GM19193 (cell line): ENCODE data around the gene SLC17A2.

Experiments used
- POLR2A ChIP-seq: IDR thresholded peaks from 4 replicates; pipeline ENCODE4 v1.6.1; 2011; ENCODE audit not compliant: insufficient read depth, insufficient read length; ENCODE audit errors: extremely low read depth

Gene SLC17A2

DNA sequence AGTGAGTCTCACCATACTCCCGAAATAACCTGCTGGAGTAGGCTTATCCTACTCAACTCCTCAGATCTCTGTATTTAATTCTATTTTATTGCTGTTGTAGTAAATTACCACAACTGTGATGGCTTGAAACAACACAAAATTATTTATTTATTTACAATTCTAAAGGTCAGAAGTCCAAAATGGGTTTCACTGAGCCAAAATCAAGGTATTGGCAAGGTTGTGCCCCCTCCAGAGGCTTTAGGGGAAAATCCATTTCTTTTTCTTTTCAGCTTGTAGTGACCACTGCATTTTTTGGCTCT, 869 bp upstream of the SLC17A2 start:
- TF ChIP-seq POLR2A, result no peak

GRCh38 chr6:25928562-25929324, 1.7 kb downstream of the SLC17A2 start:
- no peak for TF ChIP-seq POLR2A

GRCh38 chr6:25927756-25928216, 2.7 kb downstream of the SLC17A2 start:
- no peak for TF ChIP-seq POLR2A

DNA sequence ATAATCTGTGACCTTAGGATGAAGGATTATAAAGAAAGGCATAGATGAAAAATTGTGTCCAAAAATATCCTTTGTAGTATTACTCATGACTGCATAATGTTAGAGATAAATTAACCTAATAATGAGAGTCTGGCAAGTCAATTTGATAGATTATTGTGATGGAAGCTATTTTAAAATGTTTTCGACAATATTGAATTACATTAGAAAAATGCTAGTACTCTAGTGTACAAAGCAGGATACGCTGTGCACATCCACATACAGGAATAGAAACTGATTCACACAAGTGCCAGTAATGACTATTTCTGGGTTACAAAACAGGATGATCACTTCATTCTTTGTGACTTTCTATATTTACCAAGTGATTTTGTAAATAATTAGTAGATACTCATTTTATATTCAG, 3.3 kb downstream of the SLC17A2 start:
- TF ChIP-seq POLR2A, result no peak

DNA sequence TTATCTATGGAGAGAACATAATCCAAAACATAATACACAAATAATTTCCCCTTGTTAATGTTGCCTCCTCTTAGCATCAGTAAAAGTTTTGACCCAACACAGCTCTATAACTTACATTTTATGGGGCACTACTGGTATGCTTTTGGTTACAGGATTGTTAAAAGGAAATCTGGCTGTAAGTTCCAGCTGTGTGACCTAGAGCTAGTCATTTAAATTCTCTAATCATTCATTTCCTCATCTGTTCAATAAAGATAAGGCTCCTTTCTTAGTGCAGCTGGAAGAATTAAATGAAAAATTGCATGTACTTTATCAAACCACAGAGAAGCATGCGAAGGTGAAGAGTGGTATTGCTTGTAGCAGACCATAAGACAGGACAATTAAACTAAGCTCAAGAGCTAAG, 4.6 kb downstream of the SLC17A2 start:
- TF ChIP-seq POLR2A, result no peak

GRCh38 chr6:25922301-25922700, 8.2 kb downstream of the SLC17A2 start:
- no peak for TF ChIP-seq POLR2A

GRCh38 chr6:25921525-25922203, 8.8 kb downstream of the SLC17A2 start:
- TF ChIP-seq POLR2A, result no peak

GRCh38 chr6:25919657-25920056, 10.8 kb downstream of the SLC17A2 start:
- no peak for TF ChIP-seq POLR2A

DNA sequence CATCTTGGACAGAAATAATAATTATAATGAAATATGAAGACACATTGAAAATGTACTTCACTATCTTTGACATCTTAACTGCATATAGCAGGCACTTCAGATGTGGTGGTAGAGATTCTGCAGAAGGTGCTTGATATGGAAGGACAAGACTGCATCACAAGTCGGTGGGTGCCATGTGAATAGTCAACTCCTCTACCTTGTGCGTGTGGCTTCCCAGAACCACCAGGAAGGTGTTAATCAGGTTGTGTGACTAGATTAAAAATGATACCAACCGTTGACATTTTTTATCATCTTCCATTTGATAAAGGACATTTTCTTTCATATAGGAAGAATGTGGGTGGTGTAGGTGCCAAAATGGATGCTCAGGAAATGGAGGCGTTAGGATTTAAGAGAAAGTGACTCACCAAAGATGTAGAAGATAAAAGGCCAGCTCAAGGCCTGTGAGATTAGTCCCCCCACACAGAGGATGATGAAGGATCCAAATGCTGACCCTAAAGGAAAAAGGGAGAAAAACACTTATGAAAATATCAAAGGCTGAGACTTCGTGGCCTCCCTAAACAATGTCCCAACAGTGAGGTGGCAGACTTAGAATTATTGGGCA, 12.3 kb downstream of the SLC17A2 start:
- TF ChIP-seq POLR2A, result no peak

- TF ChIP-seq POLR2A, result no peak
Measured at GRCh38 chr6:25916789-25917490, 13.6 kb downstream of the SLC17A2 start.

- no peak for TF ChIP-seq POLR2A
Measured at GRCh38 chr6:25916330-25916729, 14.2 kb downstream of the SLC17A2 start.

- TF ChIP-seq POLR2A, result no peak
Measured at GRCh38 chr6:25913741-25914140, 16.8 kb downstream of the SLC17A2 start.

GRCh38 chr6:25911351-25911750, 19.1 kb downstream of the SLC17A2 start:
- TF ChIP-seq POLR2A, result no peak

GRCh38 chr6:25907475-25908014, 22.9 kb downstream of the SLC17A2 start:
- no peak for TF ChIP-seq POLR2A

DNA sequence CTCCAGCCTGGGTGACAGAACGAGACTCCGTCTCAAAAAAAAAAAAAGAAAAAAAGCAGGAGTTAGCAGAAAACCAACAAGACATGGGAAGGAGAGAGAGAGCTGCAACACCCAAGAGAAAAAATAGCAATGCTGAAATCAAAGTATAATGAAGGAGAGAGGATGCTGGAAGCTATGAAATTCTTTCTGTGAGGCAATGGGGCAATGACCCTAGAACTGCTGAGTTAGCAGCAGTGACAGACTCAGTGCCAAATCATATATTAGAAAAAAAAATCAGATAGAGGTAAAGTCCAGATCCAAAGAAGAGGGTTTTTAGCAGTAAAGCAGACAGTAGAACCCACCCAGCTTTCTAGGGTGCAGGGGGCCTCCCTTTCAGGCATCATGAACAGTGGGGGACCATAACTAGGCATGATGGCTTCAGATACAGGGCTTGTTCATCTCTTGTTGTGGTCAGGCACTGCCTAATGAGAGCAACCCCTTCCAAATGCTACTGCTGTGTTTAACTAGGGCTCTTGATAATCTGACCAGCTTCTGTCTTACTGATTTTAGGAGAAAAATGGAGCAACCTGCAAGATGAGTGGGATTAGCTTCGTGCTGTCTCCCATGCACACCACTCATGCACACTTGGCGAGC, 26.9 kb downstream of the SLC17A2 start:
- no peak for TF ChIP-seq POLR2A
